ENCODE data around the gene INSL3.
A peak's percentile ranks its signal among the peaks of the same experiment; 100 is the strongest.
"Not testable (repeated sequence)": the region's sequence is repeated elsewhere in the genome, so short reads cannot be mapped to it uniquely, and the experiment has no call there.

Gene INSL3

DNA sequence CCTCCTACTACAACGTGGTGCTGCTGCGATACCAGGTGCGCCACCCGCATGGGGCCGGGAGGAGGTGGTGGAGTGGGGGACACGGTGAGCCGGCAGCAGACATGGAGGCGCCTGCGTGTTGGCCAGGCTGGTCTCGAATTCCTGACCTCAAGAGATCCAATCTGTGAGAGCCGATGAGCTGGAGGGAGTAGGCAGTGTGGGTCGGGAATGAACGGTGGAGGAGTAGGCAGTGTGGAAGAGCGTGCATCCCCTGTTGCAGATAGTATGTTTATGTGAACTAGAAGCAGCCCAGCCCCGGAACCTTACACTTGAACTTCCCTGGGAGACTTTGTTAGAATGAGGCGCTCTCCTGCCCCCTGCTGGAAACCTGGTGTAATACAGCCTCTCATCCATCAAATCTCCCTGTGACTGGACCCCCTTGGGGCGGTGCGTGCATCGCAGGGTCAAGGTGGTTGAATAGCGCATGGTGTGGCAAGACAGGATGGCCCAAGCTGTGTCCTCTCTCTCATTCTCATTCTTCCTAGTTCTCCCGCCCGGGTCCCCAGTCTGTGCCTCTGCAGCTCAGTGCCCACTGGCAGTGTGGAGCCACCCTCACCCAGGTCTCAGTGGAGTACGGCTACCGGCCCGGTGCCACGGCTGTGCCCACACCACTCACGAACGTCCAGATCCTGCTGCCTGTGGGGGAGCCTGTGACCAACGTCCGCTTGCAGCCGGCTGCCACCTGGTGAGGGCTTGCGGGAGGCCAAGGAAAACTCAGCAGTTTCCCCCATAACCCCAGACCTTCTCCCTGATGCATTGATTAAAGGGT is 36.9 kb downstream of the INSL3 start:
- Histone ChIP-seq H4K20me1 (ENCODE audit: insufficient read depth, low read length, poor library complexity, severe bottlenecking) (no peaks in the 10 kb centered on the region), H3K9ac (ENCODE audit: low read depth, low read length, poor library complexity, severe bottlenecking) (no peak overlapping the region), H3K4me1 (ENCODE audit: insufficient read depth, low read length, poor library complexity, severe bottlenecking) (no peaks in the 10 kb centered on the region), H2AFZ (ENCODE audit: low read length) (no peak overlapping the region), H3F3A (ENCODE audit: low read depth) (no peaks in the 10 kb centered on the region), H3K36me3 (ENCODE audit: insufficient read depth, low read length) (peaks cover 9% of the 10 kb centered on the region; the same call in 1 of the 2 replicates), H3K4me3 (ENCODE audit: low read length, poor library complexity, severe bottlenecking) (no peak overlapping the region), H3K27me3 (ENCODE audit: insufficient read depth, low read length, poor library complexity, severe bottlenecking) (no peaks in the 10 kb centered on the region), H3K9me3 (ENCODE audit: insufficient read depth, low read depth, low read length) (no peaks in the 10 kb centered on the region), H3K79me2 (ENCODE audit: insufficient read depth, low read length) (no peaks in the 10 kb centered on the region), H3K4me2 (ENCODE audit: low read depth, low read length, poor library complexity, severe bottlenecking) (no peak overlapping the region), H3K9me2 (replicated peaks; ENCODE audit: low read depth, low read length) (no peaks in the 10 kb centered on the region)
- TF ChIP-seq EZH2phosphoT487 (IDR thresholded peaks at IDR 0.05; ENCODE audit: borderline replicate concordance), result no peak
- TF ChIP-seq, protein P1, sequence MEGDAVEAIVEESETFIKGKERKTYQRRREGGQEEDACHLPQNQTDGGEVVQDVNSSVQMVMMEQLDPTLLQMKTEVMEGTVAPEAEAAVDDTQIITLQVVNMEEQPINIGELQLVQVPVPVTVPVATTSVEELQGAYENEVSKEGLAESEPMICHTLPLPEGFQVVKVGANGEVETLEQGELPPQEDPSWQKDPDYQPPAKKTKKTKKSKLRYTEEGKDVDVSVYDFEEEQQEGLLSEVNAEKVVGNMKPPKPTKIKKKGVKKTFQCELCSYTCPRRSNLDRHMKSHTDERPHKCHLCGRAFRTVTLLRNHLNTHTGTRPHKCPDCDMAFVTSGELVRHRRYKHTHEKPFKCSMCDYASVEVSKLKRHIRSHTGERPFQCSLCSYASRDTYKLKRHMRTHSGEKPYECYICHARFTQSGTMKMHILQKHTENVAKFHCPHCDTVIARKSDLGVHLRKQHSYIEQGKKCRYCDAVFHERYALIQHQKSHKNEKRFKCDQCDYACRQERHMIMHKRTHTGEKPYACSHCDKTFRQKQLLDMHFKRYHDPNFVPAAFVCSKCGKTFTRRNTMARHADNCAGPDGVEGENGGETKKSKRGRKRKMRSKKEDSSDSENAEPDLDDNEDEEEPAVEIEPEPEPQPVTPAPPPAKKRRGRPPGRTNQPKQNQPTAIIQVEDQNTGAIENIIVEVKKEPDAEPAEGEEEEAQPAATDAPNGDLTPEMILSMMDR (conservative IDR thresholded peaks at IDR 0.05; ENCODE audit: low read length), result peak; percentile 82

DNA sequence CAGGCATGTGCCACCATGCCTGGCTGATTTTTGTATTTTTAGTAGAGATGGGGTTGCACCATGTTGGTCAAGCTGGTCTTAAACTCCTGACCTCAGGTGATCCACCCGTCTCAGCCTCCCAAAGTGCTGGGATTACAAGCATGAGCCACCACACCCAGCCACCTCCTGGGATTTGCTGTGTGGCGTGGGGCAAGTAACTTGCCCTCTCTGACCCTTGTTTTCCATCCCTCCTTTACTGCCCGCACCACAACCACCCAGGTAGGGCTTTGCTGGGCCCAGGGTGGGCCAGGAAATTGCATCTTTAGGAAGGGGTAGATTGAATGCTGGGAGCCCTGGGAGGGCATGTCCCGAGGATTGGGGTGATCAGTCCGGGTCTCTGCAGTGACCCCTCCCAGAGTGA is 37.6 kb downstream of the INSL3 start:
- H3K9me2 ChIP-seq (replicated peaks; ENCODE audit: low read depth, low read length); H3K36me3 ChIP-seq (ENCODE audit: insufficient read depth, low read length); H3K9ac ChIP-seq (ENCODE audit: low read depth, low read length, poor library complexity, severe bottlenecking); H3K27me3 ChIP-seq (ENCODE audit: insufficient read depth, low read length, poor library complexity, severe bottlenecking); H3K79me2 ChIP-seq (ENCODE audit: insufficient read depth, low read length); H3K4me1 ChIP-seq (ENCODE audit: insufficient read depth, low read length, poor library complexity, severe bottlenecking); H2AFZ ChIP-seq (ENCODE audit: low read length); H4K20me1 ChIP-seq (ENCODE audit: insufficient read depth, low read length, poor library complexity, severe bottlenecking); H3F3A ChIP-seq (ENCODE audit: low read depth); H3K9me3 ChIP-seq (ENCODE audit: insufficient read depth, low read depth, low read length); H3K4me3 ChIP-seq (ENCODE audit: low read length, poor library complexity, severe bottlenecking); H3K4me2 ChIP-seq (ENCODE audit: low read depth, low read length, poor library complexity, severe bottlenecking): not testable (repeated sequence)

DNA sequence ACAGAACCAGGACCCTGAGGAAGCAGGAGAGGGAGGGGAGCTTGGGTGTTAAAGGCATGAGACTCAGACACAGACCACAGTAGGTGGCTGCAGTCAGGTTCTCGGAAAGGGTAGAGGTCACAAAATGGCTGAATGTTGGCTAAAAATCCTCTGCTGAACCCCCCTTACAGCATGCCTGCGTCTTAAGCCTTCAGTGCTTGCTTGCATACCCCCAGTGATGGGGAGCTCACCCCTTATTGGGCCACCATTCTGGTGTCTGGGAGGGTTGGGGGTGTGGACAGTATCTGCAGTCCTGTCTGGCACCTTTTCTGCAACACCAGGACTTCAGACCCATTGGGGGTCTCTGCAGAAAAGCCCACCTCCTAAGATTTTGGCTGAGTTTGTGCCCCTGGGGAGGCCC is 40.5 kb downstream of the INSL3 start:
- H3F3A ChIP-seq (ENCODE audit: low read depth), result no peaks in the 10 kb centered on the region
- H3K79me2 ChIP-seq (ENCODE audit: insufficient read depth, low read length), result no peaks in the 10 kb centered on the region
- H3K4me2 ChIP-seq (ENCODE audit: low read depth, low read length, poor library complexity, severe bottlenecking), result no peak overlapping the region
- H3K9ac ChIP-seq (ENCODE audit: low read depth, low read length, poor library complexity, severe bottlenecking), result no peak overlapping the region
- no peak overlapping the region for H3K4me3 ChIP-seq (ENCODE audit: low read length, poor library complexity, severe bottlenecking)
- no peaks in the 10 kb centered on the region for H3K9me3 ChIP-seq (ENCODE audit: insufficient read depth, low read depth, low read length)
- no peaks in the 10 kb centered on the region for H3K4me1 ChIP-seq (ENCODE audit: insufficient read depth, low read length, poor library complexity, severe bottlenecking)
- TF ChIP-seq EZH2phosphoT487 (IDR thresholded peaks at IDR 0.05; ENCODE audit: borderline replicate concordance), result no peak
- TF ChIP-seq, protein P1 (conservative IDR thresholded peaks at IDR 0.05; ENCODE audit: low read length), result no peak
- no peaks in the 10 kb centered on the region for H3K9me2 ChIP-seq (replicated peaks; ENCODE audit: low read depth, low read length)
- no peaks in the 10 kb centered on the region for H3K27me3 ChIP-seq (ENCODE audit: insufficient read depth, low read length, poor library complexity, severe bottlenecking)
- H4K20me1 ChIP-seq (ENCODE audit: insufficient read depth, low read length, poor library complexity, severe bottlenecking), result no peaks in the 10 kb centered on the region
- peaks cover 17% of the 10 kb centered on the region; the same call in 1 of the 2 replicates for H3K36me3 ChIP-seq (ENCODE audit: insufficient read depth, low read length)
- H2AFZ ChIP-seq (ENCODE audit: low read length), result no peak overlapping the region
